HFFc6 (cell line): ENCODE data around the gene ZNF667. TPM values are rescaled to one million over a fixed set of nuclear protein-coding genes. Genes with fewer than 3 reads are reported as not detected.
A peak's percentile ranks its signal among the peaks of the same experiment; 100 is the strongest.

Source experiments
- DNase-seq: peaks from one replicate; pipeline ENCODE4 v3.0.0-alpha.2; 2018
- H3K27ac Mint-ChIP-seq: 2 replicates; pipeline ENCODE4 v1.8.0; 2020; ENCODE audit warnings: mild to moderate bottlenecking, mixed read lengths
- H3K27me3 Mint-ChIP-seq: 2 replicates; pipeline ENCODE4 v1.8.0; 2021; ENCODE audit warnings: mild to moderate bottlenecking, moderate library complexity, mixed read lengths; ENCODE audit not compliant: insufficient read depth
- H3K36me3 Mint-ChIP-seq: 2 replicates; pipeline ENCODE4 v1.8.0; 2021; ENCODE audit warnings: low read depth, mixed read lengths
- H3K4me1 Mint-ChIP-seq: 2 replicates; pipeline ENCODE4 v1.8.0; 2020; ENCODE audit warnings: low read depth, mixed read lengths
- H3K4me3 Mint-ChIP-seq: 2 replicates; pipeline ENCODE4 v1.8.0; 2020; ENCODE audit warnings: mild to moderate bottlenecking, moderate library complexity, mixed read lengths
- H3K9me3 Mint-ChIP-seq: 2 replicates; pipeline ENCODE4 v1.8.0; 2020; ENCODE audit warnings: mild to moderate bottlenecking, mixed read lengths
- CTCF ChIP-seq: fragments of 200-600 bp; sonication (generic); IDR thresholded peaks from 2 replicates; pipeline ENCODE4 v1.5.0; 2021; ENCODE audit warnings: antibody characterized with exemption, mild to moderate bottlenecking
- total RNA-seq, 6 experiments: library from RNA; stranded (reverse); fragmentation: NEBNext Ultra II Directional; extraction: Animal tissue kit (Norgen Biotek cat#: 25700); gene quantifications; 2 replicates in 1 of 6; 3 replicates in 5 of 6; pipeline ENCODE4 v1.2.3, GENCODE V29; 2021

Gene ZNF667
- total RNA-seq, 6 experiments from 2014 or later: 0.13 to 2.2 (median 0.49) TPM

DNA sequence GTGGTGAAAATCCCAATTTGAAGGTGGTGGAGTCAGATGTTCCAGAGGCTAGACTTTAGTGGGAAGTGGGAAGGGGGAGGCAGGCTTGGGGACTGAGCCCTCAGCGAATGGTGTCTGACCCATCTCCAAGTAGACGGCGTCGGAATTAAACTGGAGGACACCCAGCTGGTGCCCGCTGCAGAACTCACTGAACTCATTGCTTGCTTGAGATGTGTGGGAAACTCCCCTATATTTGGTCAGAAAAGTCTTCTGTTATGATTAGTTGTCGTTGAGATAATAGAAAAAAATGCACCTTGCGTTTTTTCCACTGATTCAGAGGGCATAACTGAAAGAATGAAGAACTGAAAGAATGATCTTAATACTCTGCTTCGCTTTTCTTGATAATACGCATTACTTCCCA lies 73.9 kb downstream of the ZNF667 start:
- H3K27ac Mint-ChIP-seq: peak overlapping the region; percentile 90
- H3K9me3 Mint-ChIP-seq: peaks cover 71% of the 10 kb centered on the region
- peaks cover 25% of the 10 kb centered on the region for H3K4me1 Mint-ChIP-seq
- H3K36me3 Mint-ChIP-seq: peaks cover 70% of the 10 kb centered on the region
- TF ChIP-seq CTCF: no peak
- DNase-seq: no peak
- no peaks in the 10 kb centered on the region for H3K27me3 Mint-ChIP-seq
- peak overlapping the region; percentile 90 for H3K4me3 Mint-ChIP-seq

- H3K9me3 Mint-ChIP-seq: peaks cover 67% of the 10 kb centered on the region
- no peak overlapping the region for H3K4me3 Mint-ChIP-seq
- DNase-seq: no peak
- no peak overlapping the region for H3K27ac Mint-ChIP-seq
- TF ChIP-seq CTCF: no peak
- no peaks in the 10 kb centered on the region for H3K27me3 Mint-ChIP-seq
- peaks cover 24% of the 10 kb centered on the region for H3K4me1 Mint-ChIP-seq
- peaks cover 50% of the 10 kb centered on the region for H3K36me3 Mint-ChIP-seq
Observed at GRCh38 chr19:56400485-56400884, 76.7 kb downstream of the ZNF667 start.

DNA sequence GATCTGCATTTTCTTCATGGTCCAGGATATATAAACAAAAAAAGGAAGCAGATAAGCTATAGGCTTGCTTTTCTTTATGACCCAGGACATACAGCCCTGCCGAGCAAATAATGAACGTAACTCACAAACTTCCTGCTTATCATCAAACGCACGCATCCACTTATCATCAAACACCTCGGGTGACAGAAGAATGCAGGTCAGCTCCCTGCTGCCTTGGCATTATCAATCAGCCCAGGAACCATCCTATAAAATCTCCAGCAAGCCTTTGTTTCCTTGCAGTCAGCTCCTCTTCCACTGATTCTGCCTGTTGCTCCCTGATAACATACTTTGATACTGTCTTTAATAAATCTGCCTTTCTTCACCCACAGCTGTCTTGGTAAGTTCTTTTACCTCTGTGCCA lies 78.3 kb downstream of the ZNF667 start:
- Mint-ChIP-seq H3K27ac (no peak overlapping the region), H3K4me1 (peaks cover 10% of the 10 kb centered on the region), H3K36me3 (peaks cover 46% of the 10 kb centered on the region), H3K27me3 (peaks cover under 1% of the 10 kb centered on the region; the same call in 1 of the 2 replicates), H3K4me3 (no peak overlapping the region), H3K9me3 (peaks cover 71% of the 10 kb centered on the region)
- DNase-seq: no peak
- TF ChIP-seq CTCF: no peak

GRCh38 chr19:56393119-56394012 lies 83.8 kb downstream of the ZNF667 start, which contains the start of gene ZNF582:
Gene ZNF582 (minus strand): TSS chr19:56393534. CDS start chr19:56391752, 1,782 bp downstream.
- Mint-ChIP-seq H3K4me3 (peak within 1 kb of the TSS; percentile 91), H3K4me1 (peaks cover 5% of the 10 kb centered on the region), H3K36me3 (peaks cover 31% of the 10 kb centered on the region), H3K27me3 (peaks cover 4% of the 10 kb centered on the region; the same call in 1 of the 2 replicates), H3K27ac (peak within 1 kb of the TSS; percentile 86), H3K9me3 (peaks cover 58% of the 10 kb centered on the region)
- peak; percentile 63; the same call in 1 of the 2 replicates for TF ChIP-seq CTCF
- peak; percentile 63 for DNase-seq

Other genes with a start within 250 kb of the ZNF667 start
- gene EDDM13, start 204.6 kb downstream of the ZNF667 start, total RNA-seq: not detected
- 1 to 10 TPM; 5.0 to 6.8 (median 5.8) TPM for gene ZSCAN5A, start 162.5 kb downstream of the ZNF667 start, total RNA-seq
- 1 to 10 TPM in 3 of 6 experiments, under 1 TPM in 3; 0.37 to 1.2 (median 0.81) TPM for gene ZNF582, start 83.8 kb downstream of the ZNF667 start, total RNA-seq
- gene ZNF583, start 73.0 kb downstream of the ZNF667 start, total RNA-seq: 1 to 10 TPM; 3.5 to 5.3 (median 4.5) TPM
- gene ZNF471, start 30.5 kb upstream of the ZNF667 start, total RNA-seq: 1 to 10 TPM; 2.0 to 2.8 (median 2.3) TPM
- 1 to 10 TPM; 3.8 to 5.8 (median 5.0) TPM for gene ZFP28, start 61.6 kb upstream of the ZNF667 start, total RNA-seq
- 1 to 10 TPM; 2.2 to 3.1 (median 2.6) TPM for gene ZNF470, start 90.1 kb upstream of the ZNF667 start, total RNA-seq
- gene ZNF71, start 118.0 kb upstream of the ZNF667 start, total RNA-seq: 1 to 10 TPM; 5.1 to 5.9 (median 5.6) TPM
- under 1 TPM in 2 of 6 experiments, not detected in 4; 0.21 TPM for gene SMIM17, start 165.8 kb upstream of the ZNF667 start, total RNA-seq
- not detected for gene ZNF835, start 194.4 kb upstream of the ZNF667 start, total RNA-seq